Measurements from ENCODE around the gene C16orf89.

C16orf89 gene

GRCh38 chr16:5020551-5020950 lies 45.2 kb downstream of the C16orf89 start:
- Histone ChIP-seq H3K4me1 (no peaks in the 10 kb centered on the region), H3K79me2 (no peaks in the 10 kb centered on the region), H3K9me3 (ENCODE audit: control insufficient read depth, low read length) (no peaks in the 10 kb centered on the region), H3K27me3 (ENCODE audit: control insufficient read depth, insufficient read depth, low read length) (no peaks in the 10 kb centered on the region), H3K36me3 (ENCODE audit: control insufficient read depth, insufficient read depth, low read length) (no peaks in the 10 kb centered on the region), H3K27ac (no peak overlapping the region), H3K9ac (no peak overlapping the region), H3K4me2 (ENCODE audit: low read length) (no peak overlapping the region), H2AFZ (no peak overlapping the region), H3K4me3 (ENCODE audit: low read depth, low read length) (no peak overlapping the region)
- TF ChIP-seq CTCF (IDR thresholded peaks at IDR 0.05), result no peak

DNA sequence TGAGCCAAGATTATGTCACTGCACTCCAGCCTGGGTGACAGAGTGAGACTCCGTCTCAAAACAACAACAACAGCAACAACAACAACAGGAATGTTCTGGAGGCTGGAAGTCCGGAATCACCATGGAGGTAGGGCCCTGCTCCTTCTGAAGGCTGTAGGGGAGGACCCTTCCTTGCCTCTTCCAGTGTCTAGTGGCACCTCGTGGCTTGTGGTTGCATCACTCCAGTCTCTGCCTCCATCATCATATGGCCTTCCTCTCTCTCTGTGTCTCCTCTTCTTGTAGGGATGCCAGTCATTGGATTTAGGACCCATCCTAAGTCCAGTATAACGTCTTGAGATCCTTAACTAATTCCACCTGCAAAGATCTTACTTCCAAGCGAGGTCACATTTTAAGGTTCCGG lies 46.0 kb downstream of the C16orf89 start:
- Histone ChIP-seq H3K4me3 (ENCODE audit: low read depth, low read length) (no peak overlapping the region), H3K9me3 (ENCODE audit: control insufficient read depth, low read length) (no peaks in the 10 kb centered on the region), H3K79me2 (no peaks in the 10 kb centered on the region), H3K4me2 (ENCODE audit: low read length) (no peak overlapping the region), H3K27me3 (ENCODE audit: control insufficient read depth, insufficient read depth, low read length) (no peaks in the 10 kb centered on the region), H3K36me3 (ENCODE audit: control insufficient read depth, insufficient read depth, low read length) (no peaks in the 10 kb centered on the region), H3K27ac (no peak overlapping the region), H2AFZ (no peak overlapping the region), H3K9ac (no peak overlapping the region), H3K4me1 (no peaks in the 10 kb centered on the region)
- TF ChIP-seq CTCF (IDR thresholded peaks at IDR 0.05), result no peak

DNA sequence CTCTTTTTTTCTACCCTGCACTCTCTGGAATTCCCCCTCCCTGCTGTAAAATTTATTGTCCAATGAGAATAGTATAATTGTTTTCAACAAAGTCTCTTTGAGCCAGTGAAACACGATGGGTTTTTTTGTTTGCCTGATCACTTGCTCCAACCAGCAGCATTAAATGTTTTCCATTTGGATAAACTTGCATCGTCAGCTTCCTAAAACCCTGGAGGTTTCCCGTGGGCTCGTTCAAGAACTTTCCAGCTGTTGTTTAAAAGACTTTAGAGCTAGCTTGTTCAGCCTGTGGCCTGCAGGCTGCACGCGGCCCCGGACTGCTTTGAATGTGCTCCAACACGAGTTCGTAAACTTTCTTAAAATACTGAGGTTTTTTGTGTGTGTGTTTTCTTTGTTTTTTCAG lies 47.0 kb downstream of the C16orf89 start:
- H3K4me2 ChIP-seq (ENCODE audit: low read length), result no peak overlapping the region
- no peak overlapping the region for H3K9ac ChIP-seq
- no peaks in the 10 kb centered on the region for H3K36me3 ChIP-seq (ENCODE audit: control insufficient read depth, insufficient read depth, low read length)
- H3K27me3 ChIP-seq (ENCODE audit: control insufficient read depth, insufficient read depth, low read length), result no peaks in the 10 kb centered on the region
- no peaks in the 10 kb centered on the region for H3K9me3 ChIP-seq (ENCODE audit: control insufficient read depth, low read length)
- no peak overlapping the region for H2AFZ ChIP-seq
- no peak for TF ChIP-seq CTCF (IDR thresholded peaks at IDR 0.05)
- no peak overlapping the region for H3K4me3 ChIP-seq (ENCODE audit: low read depth, low read length)
- no peaks in the 10 kb centered on the region for H3K4me1 ChIP-seq
- H3K27ac ChIP-seq, result no peak overlapping the region
- H3K79me2 ChIP-seq, result no peaks in the 10 kb centered on the region

DNA sequence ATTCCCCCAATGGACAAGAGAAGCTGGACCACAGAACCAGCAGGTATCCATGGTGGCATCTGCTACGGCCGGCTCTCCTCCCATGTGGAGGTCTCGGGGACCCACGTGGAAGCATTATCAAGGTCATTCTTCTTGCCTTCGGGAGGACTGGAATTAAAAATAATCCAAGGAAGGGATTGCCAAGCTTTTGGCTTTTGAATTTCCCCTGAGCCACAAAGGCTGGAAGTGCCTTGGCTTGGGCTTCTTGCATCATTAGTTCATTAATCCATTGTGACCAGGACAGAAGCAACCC lies 48.1 kb downstream of the C16orf89 start:
- no peak for TF ChIP-seq CTCF (IDR thresholded peaks at IDR 0.05)
- Histone ChIP-seq H3K4me2 (ENCODE audit: low read length) (no peak overlapping the region), H2AFZ (no peak overlapping the region), H3K36me3 (ENCODE audit: control insufficient read depth, insufficient read depth, low read length) (no peaks in the 10 kb centered on the region), H3K4me1 (no peaks in the 10 kb centered on the region), H3K9me3 (ENCODE audit: control insufficient read depth, low read length) (no peaks in the 10 kb centered on the region), H3K79me2 (no peaks in the 10 kb centered on the region), H3K4me3 (ENCODE audit: low read depth, low read length) (no peak overlapping the region), H3K27me3 (ENCODE audit: control insufficient read depth, insufficient read depth, low read length) (no peaks in the 10 kb centered on the region), H3K9ac (no peak overlapping the region), H3K27ac (no peak overlapping the region)

GRCh38 chr16:5016967-5017677 lies 48.6 kb downstream of the C16orf89 start:
- Histone ChIP-seq H2AFZ (no peak overlapping the region), H3K4me2 (ENCODE audit: low read length) (no peak overlapping the region), H3K79me2 (no peaks in the 10 kb centered on the region), H3K4me1 (no peaks in the 10 kb centered on the region), H3K27me3 (ENCODE audit: control insufficient read depth, insufficient read depth, low read length) (no peaks in the 10 kb centered on the region), H3K9ac (no peak overlapping the region), H3K27ac (no peak overlapping the region), H3K4me3 (ENCODE audit: low read depth, low read length) (no peak overlapping the region), H3K9me3 (ENCODE audit: control insufficient read depth, low read length) (no peaks in the 10 kb centered on the region), H3K36me3 (ENCODE audit: control insufficient read depth, insufficient read depth, low read length) (no peaks in the 10 kb centered on the region)
- TF ChIP-seq CTCF (IDR thresholded peaks at IDR 0.05), result no peak

All from parathyroid adenoma (tissue), 2 donors.